Stimulated activated CD8-positive, alpha-beta memory T cell treated with anti-CD3 and anti-CD28 coated beads, Interleukin-7, amount 100 ng/mL, for 48 hours (primary cell): Measurements from ENCODE around the gene FNIP2.
"Not testable (repeated sequence)": the region's sequence is repeated elsewhere in the genome, so short reads cannot be mapped to it uniquely, and the experiment has no call there.

Experiments
- DNase-seq, 2 donors: peaks; one replicate each; pipeline ENCODE4 v3.0.0-alpha.2; 2020; ENCODE audit warnings: low read depth in 1 of 2; ENCODE audit errors: extremely low read depth in 1 of 2

FNIP2 gene

GRCh38 chr4:158865520-158866177, 96.8 kb downstream of the FNIP2 start:
- DNase-seq, result no peak

- DNase-seq, result no peak
These were observed 100.2 kb downstream of the FNIP2 start for GRCh38 chr4:158869001-158869400.

GRCh38 chr4:158869761-158870160, 100.9 kb downstream of the FNIP2 start:
- DNase-seq, result no peak

GRCh38 chr4:158870282-158870625, 101.4 kb downstream of the FNIP2 start:
- no peak for DNase-seq

GRCh38 chr4:158870626-158871334, 102.0 kb downstream of the FNIP2 start:
- no peak for DNase-seq

- DNase-seq, result no peak
These were observed 102.5 kb downstream of the FNIP2 start for GRCh38 chr4:158871335-158871724.

- no peak for DNase-seq
These were observed 105.1 kb downstream of the FNIP2 start for GRCh38 chr4:158873795-158874401.

GRCh38 chr4:158875026-158875425, 106.2 kb downstream of the FNIP2 start:
- DNase-seq, result no peak

- no peak for DNase-seq
These were observed 106.6 kb downstream of the FNIP2 start for GRCh38 chr4:158875455-158875854.

- no peak for DNase-seq
These were observed 108.2 kb downstream of the FNIP2 start for GRCh38 chr4:158877069-158877468.

- DNase-seq, result not testable (repeated sequence)
These were observed 113.3 kb downstream of the FNIP2 start for GRCh38 chr4:158882142-158882541.

- DNase-seq, result no peak
These were observed 115.5 kb downstream of the FNIP2 start for GRCh38 chr4:158884280-158884679.

GRCh38 chr4:158885564-158885963, 116.7 kb downstream of the FNIP2 start:
- DNase-seq, result no peak

- no peak for DNase-seq
These were observed 121.5 kb downstream of the FNIP2 start for GRCh38 chr4:158890294-158890693.

GRCh38 chr4:158891256-158891655, 122.4 kb downstream of the FNIP2 start:
- no peak for DNase-seq

GRCh38 chr4:158894826-158895225, 126.0 kb downstream of the FNIP2 start:
- DNase-seq, result no peak

- DNase-seq, result no peak
These were observed 127.2 kb downstream of the FNIP2 start for GRCh38 chr4:158895797-158896576.

- not testable (repeated sequence) for DNase-seq
These were observed 127.9 kb downstream of the FNIP2 start for GRCh38 chr4:158896577-158897238.

GRCh38 chr4:158900408-158900807, 131.6 kb downstream of the FNIP2 start:
- DNase-seq, result not testable (repeated sequence)

- DNase-seq, result not testable (repeated sequence)
These were observed 133.7 kb downstream of the FNIP2 start for GRCh38 chr4:158902280-158903078.
